ENCODE data around the gene CCDC167.

DNA sequence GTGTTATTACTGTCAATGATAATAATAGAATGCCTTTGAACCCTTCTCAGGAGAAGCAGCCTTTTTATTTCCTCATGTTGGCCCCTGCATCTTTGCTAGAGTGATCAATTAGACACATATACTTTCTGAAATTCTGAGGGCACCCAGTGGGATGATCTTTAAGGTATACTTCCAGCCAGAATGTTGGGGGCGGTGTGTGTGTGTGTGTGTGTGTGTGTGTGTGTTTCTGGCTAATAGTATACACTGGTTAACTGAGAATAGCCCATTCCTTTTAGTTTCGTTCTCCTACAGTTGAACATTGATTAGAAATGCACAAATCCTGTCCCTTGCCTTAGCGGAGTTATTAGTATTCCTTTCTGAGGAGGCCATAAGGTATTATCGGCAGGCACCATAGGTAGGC is 41.7 kb upstream of the CCDC167 start:
- TF ChIP-seq GATA2 (IDR thresholded peaks at IDR 0.05; ENCODE audit: low read depth, low read length), result no peak
- no peak for TF ChIP-seq GATA3 (IDR thresholded peaks at IDR 0.05; ENCODE audit: low read depth, low read length)
